ENCODE measurements around the gene ITIH2.

DNA sequence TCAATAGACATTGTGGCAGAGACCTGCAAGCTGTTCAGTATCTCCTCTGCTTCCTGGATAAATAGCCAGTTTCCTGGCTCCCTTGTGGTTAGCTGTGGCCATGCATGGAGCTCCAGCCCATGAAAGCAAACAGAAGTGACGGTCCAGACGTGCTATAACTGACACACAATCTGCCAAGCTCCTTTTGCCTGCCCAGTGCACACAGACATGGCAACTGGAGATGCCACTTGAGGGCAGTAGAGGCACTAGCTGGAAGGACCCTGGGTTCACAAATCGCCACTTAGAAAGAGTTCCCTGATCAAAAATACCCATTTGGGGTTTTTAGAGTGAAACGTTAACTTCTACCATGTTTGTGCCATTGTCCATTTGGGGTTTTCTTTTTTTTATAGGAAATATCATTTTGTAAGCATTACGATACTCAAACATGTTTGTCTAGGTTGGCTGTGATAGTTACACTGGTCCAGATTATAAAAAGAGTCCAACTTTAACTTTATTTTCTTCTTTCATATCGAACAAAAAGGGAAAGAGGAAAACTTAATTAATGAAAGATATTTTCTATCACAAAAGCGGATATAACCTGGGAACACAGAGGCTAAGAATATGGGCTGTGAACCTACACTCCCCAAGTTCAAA, 53.4 kb downstream of the ITIH2 start:
- TF ChIP-seq, protein P1, sequence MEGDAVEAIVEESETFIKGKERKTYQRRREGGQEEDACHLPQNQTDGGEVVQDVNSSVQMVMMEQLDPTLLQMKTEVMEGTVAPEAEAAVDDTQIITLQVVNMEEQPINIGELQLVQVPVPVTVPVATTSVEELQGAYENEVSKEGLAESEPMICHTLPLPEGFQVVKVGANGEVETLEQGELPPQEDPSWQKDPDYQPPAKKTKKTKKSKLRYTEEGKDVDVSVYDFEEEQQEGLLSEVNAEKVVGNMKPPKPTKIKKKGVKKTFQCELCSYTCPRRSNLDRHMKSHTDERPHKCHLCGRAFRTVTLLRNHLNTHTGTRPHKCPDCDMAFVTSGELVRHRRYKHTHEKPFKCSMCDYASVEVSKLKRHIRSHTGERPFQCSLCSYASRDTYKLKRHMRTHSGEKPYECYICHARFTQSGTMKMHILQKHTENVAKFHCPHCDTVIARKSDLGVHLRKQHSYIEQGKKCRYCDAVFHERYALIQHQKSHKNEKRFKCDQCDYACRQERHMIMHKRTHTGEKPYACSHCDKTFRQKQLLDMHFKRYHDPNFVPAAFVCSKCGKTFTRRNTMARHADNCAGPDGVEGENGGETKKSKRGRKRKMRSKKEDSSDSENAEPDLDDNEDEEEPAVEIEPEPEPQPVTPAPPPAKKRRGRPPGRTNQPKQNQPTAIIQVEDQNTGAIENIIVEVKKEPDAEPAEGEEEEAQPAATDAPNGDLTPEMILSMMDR (IDR thresholded peaks at IDR 0.05; ENCODE audit: low read depth, low read length): peak; percentile 58
- TF ChIP-seq POLR2A (IDR thresholded peaks at IDR 0.05; ENCODE audit: extremely low read depth, insufficient read length): no peak
- TF ChIP-seq, protein P2, sequence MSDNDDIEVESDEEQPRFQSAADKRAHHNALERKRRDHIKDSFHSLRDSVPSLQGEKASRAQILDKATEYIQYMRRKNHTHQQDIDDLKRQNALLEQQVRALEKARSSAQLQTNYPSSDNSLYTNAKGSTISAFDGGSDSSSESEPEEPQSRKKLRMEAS (IDR thresholded peaks at IDR 0.05; ENCODE audit: low read depth, low read length): no peak
- TF ChIP-seq MYC (IDR thresholded peaks at IDR 0.05; ENCODE audit: low read depth, low read length): no peak
